ENCODE results near the gene CCNI2. TPM values are rescaled to one million over a fixed set of nuclear protein-coding genes. Genes with fewer than 3 reads are reported as not detected.

The CCNI2 gene
- polyA plus RNA-seq, 1 donor (not counting 4 experiments of a cell fraction or from before 2014, with no cell fraction given), result not detected

Other genes starting within 250 kb of the CCNI2 start
- not detected in 3 replicates for gene IL5, start 203.9 kb upstream of the CCNI2 start, polyA plus RNA-seq
- gene RAD50, start 190.4 kb upstream of the CCNI2 start, polyA plus RNA-seq, result 14.8 to 26.3 TPM (median 18.2 TPM) in 3 replicates
- not detected in 3 replicates for gene IL13, start 89.3 kb upstream of the CCNI2 start, polyA plus RNA-seq
- gene IL4, start 73.4 kb upstream of the CCNI2 start, polyA plus RNA-seq, result not detected in 3 replicates
- 7.0 to 15.4 TPM (median 8.6 TPM) in 3 replicates for gene KIF3A, start 9.9 kb upstream of the CCNI2 start, polyA plus RNA-seq
- gene SEPTIN8, start 29.8 kb downstream of the CCNI2 start, polyA plus RNA-seq, result 41.6 to 50.2 TPM (median 46.4 TPM) in 3 replicates
- gene SOWAHA, start 65.9 kb downstream of the CCNI2 start, polyA plus RNA-seq, result not detected in 3 replicates
- gene SHROOM1, start 83.2 kb downstream of the CCNI2 start, polyA plus RNA-seq, result 0.25 to 0.73 TPM (median 0.58 TPM) in 3 replicates
- 0.11 to 0.54 TPM (median 0.21 TPM) in 3 replicates for gene GDF9, start 119.0 kb downstream of the CCNI2 start, polyA plus RNA-seq
- 199 to 488 TPM (median 398 TPM) in 3 replicates for gene UQCRQ, start 119.2 kb downstream of the CCNI2 start, polyA plus RNA-seq
- 0.28 to 1.2 TPM (median 0.50 TPM) in 3 replicates for gene LEAP2, start 126.2 kb downstream of the CCNI2 start, polyA plus RNA-seq
- 44.9 to 66.9 TPM (median 51.3 TPM) in 3 replicates for gene AFF4, start 216.2 kb downstream of the CCNI2 start, polyA plus RNA-seq

Data from keratinocyte (primary cell).